Suprapubic skin (tissue), 4 donors: ENCODE results near the gene TCP11.

Experiments used
- CTCF ChIP-seq, 2 donors: fragments of 200-600 bp in 1 of 2; fragments of 450-650 bp in 1 of 2; sonication (generic) in 1 of 2; IDR thresholded peaks; one replicate each; pipeline ENCODE4 v1.5.1; 2016 to 2019; ENCODE audit warnings: antibody characterized with exemption in 2 of 2, mild to moderate bottlenecking in 1 of 2, moderate library complexity in 1 of 2
- EP300 ChIP-seq: sonication (generic); formaldehyde crosslinking; IDR thresholded peaks from one replicate; pipeline ENCODE4 v1.6.1; 2017; ENCODE audit warnings: antibody characterized with exemption
- POLR2A ChIP-seq, 2 donors: fragments of 450-650 bp; IDR thresholded peaks; one replicate each; pipeline ENCODE4 v1.6.1; 2017; ENCODE audit warnings: antibody characterized with exemption in 2 of 2, mild to moderate bottlenecking in 2 of 2, moderate library complexity in 2 of 2
- POLR2AphosphoS5 ChIP-seq, 3 donors: sonication (generic); formaldehyde crosslinking; IDR thresholded peaks; one replicate each; pipeline ENCODE4 v1.6.1; 2017; ENCODE audit warnings: antibody characterized with exemption in 3 of 3

GRCh38 chr6:35179901-35180535 lies 38.9 kb upstream of the TCP11 start:
- no peak for TF ChIP-seq CTCF (IDR thresholded peaks at IDR 0.05)
- TF ChIP-seq POLR2AphosphoS5 (IDR thresholded peaks at IDR 0.05), result no peak
- TF ChIP-seq EP300, result no peak
- TF ChIP-seq POLR2A (IDR thresholded peaks at IDR 0.05), result no peak
